Neural cell (in vitro differentiated cells): ENCODE results near the gene USP38. TPM values are rescaled to one million over a fixed set of nuclear protein-coding genes. Genes with fewer than 3 reads are reported as not detected.

Source experiments
- H2AFZ ChIP-seq: fragments of 200-600, 300-800 bp; sonication (generic), shearing (Covaris generic); 2 replicates; pipeline ENCODE4 v1.6.0; 2014; ENCODE audit warnings: low read depth, mild to moderate bottlenecking, antibody characterized with exemption, low read length, moderate library complexity
- H3F3A ChIP-seq: fragments of 200-600 bp; shearing (Covaris generic); 2 replicates; pipeline ENCODE4 v1.6.1; 2016; ENCODE audit warnings: mild to moderate bottlenecking, moderate library complexity, mixed read lengths, antibody characterized with exemption, low read length; ENCODE audit not compliant: insufficient read depth, poor library complexity, severe bottlenecking
- H3K27ac ChIP-seq: fragments of 200-600, 300-800 bp; sonication (generic), shearing (Covaris generic); 2 replicates; pipeline ENCODE4 v1.5.1; 2014; ENCODE audit warnings: mild to moderate bottlenecking, low read length, moderate library complexity
- H3K27me3 ChIP-seq: fragments of 300-800, 200-600 bp; sonication (generic), shearing (Covaris generic); 2 replicates; pipeline ENCODE4 v1.6.0; 2014; ENCODE audit warnings: mild to moderate bottlenecking, low read depth, low read length, moderate library complexity; ENCODE audit not compliant: insufficient read depth
- H3K36me3 ChIP-seq: fragments of 300-800, 200-600 bp; sonication (generic), shearing (Covaris generic); 2 replicates; pipeline ENCODE4 v1.5.1; 2014; ENCODE audit warnings: mild to moderate bottlenecking, antibody characterized with exemption, low read length, moderate library complexity; ENCODE audit not compliant: insufficient read depth
- H3K4me2 ChIP-seq: fragments of 300-800, 200-600 bp; sonication (generic), shearing (Covaris generic); 2 replicates; pipeline ENCODE4 v1.6.0; 2014; ENCODE audit warnings: mild to moderate bottlenecking, low read length
- H3K4me3 ChIP-seq: fragments of 300-800, 200-600 bp; sonication (generic), shearing (Covaris generic); 2 replicates; pipeline ENCODE4 v1.5.1; 2014; ENCODE audit warnings: mild to moderate bottlenecking, low read length, moderate library complexity
- H3K79me2 ChIP-seq: fragments of 200-600 bp; shearing (Covaris generic); replicated peaks from 2 replicates; pipeline ENCODE4 v1.6.0; 2014; ENCODE audit warnings: mild to moderate bottlenecking, low read length, moderate library complexity; ENCODE audit not compliant: insufficient read depth
- H3K9ac ChIP-seq: fragments of 300-800, 200-600 bp; sonication (generic), shearing (Covaris generic); 2 replicates; pipeline ENCODE4 v1.6.1; 2016; ENCODE audit warnings: mild to moderate bottlenecking, low read length, mixed read lengths
- H3K9me2 ChIP-seq: fragments of 200-600 bp; shearing (Covaris generic); 2 replicates; pipeline ENCODE4 v1.6.1; 2016; ENCODE audit warnings: mild to moderate bottlenecking, low read length, mixed read lengths; ENCODE audit not compliant: insufficient read depth
- H3K9me3 ChIP-seq: fragments of 200-600, 300-800 bp; sonication (generic), shearing (Covaris generic); 2 replicates; pipeline ENCODE4 v1.6.1; 2016; ENCODE audit warnings: mild to moderate bottlenecking, mixed run types, low read length, moderate library complexity, mixed read lengths
- H4K20me1 ChIP-seq: fragments of 200-600 bp; shearing (Covaris generic); 2 replicates; pipeline ENCODE4 v1.6.1; 2016; ENCODE audit warnings: mild to moderate bottlenecking, mixed run types; ENCODE audit not compliant: insufficient read depth
- EP300 ChIP-seq: fragments of 450-650 bp; conservative IDR thresholded peaks from 2 replicates; pipeline ENCODE4 v1.6.1; 2014; ENCODE audit warnings: antibody characterized with exemption, mild to moderate bottlenecking, moderate library complexity; ENCODE audit not compliant: poor library complexity, severe bottlenecking
- EZH2 ChIP-seq: fragments of 200-600, 300-800 bp; shearing (Covaris generic), sonication (generic); IDR thresholded peaks from 2 replicates; pipeline ENCODE4 v1.6.1; 2014; ENCODE audit warnings: antibody characterized with exemption, low read length, borderline replicate concordance, mild to moderate bottlenecking; ENCODE audit not compliant: insufficient read depth, poor library complexity, severe bottlenecking
- MXI1 ChIP-seq: fragments of 450-650 bp; conservative IDR thresholded peaks from 2 replicates; pipeline ENCODE4 v1.6.1; 2014; ENCODE audit warnings: antibody characterized with exemption, mild to moderate bottlenecking; ENCODE audit not compliant: poor library complexity, severe bottlenecking
- POLR2AphosphoS5 ChIP-seq: IDR thresholded peaks from 2 replicates; pipeline ENCODE4 v1.6.1; 2012
- RAD21 ChIP-seq: fragments of 450-650 bp; conservative IDR thresholded peaks from 2 replicates; pipeline ENCODE4 v1.6.1; 2014; ENCODE audit warnings: antibody characterized with exemption, mild to moderate bottlenecking, moderate library complexity
- REST ChIP-seq: IDR thresholded peaks from 2 replicates; pipeline ENCODE4 v1.6.1; 2012; ENCODE audit warnings: borderline replicate concordance
- SMC3 ChIP-seq: fragments of 450-650 bp; conservative IDR thresholded peaks from 2 replicates; pipeline ENCODE4 v1.6.1; 2014; ENCODE audit warnings: antibody characterized with exemption, mild to moderate bottlenecking, moderate library complexity; ENCODE audit not compliant: poor library complexity
- TAF1 ChIP-seq: IDR thresholded peaks from 2 replicates; pipeline ENCODE4 v1.6.1; 2012; ENCODE audit warnings: low read depth
- polyA plus RNA-seq: library from polyadenylated mRNA; depleted of rRNA; stranded (reverse); fragments of >200 nt; gene quantifications from 2 replicates; pipeline ENCODE4 v1.2.3, GENCODE V29; 2014
- TF ChIP-seq, protein P1 (sequence below): fragments of 450-650 bp; IDR thresholded peaks from 2 replicates; pipeline ENCODE4 v1.5.1; 2014; ENCODE audit warnings: antibody characterized with exemption, mild to moderate bottlenecking, moderate library complexity; ENCODE audit not compliant: poor library complexity, severe bottlenecking

The USP38 gene
- polyA plus RNA-seq, 1 donor from 2014 or later: 9.5 TPM

DNA sequence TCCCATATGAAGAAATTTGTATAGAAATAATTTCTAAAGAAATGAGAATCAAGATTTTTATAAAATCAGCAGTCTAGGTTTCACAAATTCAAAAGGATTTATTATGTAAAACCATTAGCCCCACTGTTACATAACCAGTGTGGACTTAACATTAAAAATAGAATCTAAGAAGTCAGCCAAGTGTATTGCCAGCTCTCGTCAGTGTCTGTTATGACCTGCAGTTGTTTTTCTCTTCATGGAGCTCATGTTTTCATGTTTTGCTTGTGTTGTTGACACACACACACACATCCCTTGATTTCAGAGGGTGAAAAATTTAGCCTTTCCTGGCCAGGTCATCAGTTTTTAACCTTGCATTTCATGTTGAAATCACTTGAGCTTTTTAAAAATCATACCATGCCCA lies 39.5 kb downstream of the USP38 start:
- Histone ChIP-seq H3K27me3 (no peaks in the 10 kb centered on the region), H3K9me2 (no peaks in the 10 kb centered on the region), H3K9ac (no peak overlapping the region), H3K9me3 (no peaks in the 10 kb centered on the region), H3K4me2 (no peak overlapping the region), H3K79me2 (no peaks in the 10 kb centered on the region), H3K4me3 (no peak overlapping the region), H2AFZ (no peak overlapping the region), H3K27ac (no peak overlapping the region), H3K36me3 (no peaks in the 10 kb centered on the region), H3F3A (no peaks in the 10 kb centered on the region), H4K20me1 (no peaks in the 10 kb centered on the region)
- TF ChIP-seq EZH2: no peak
- TF ChIP-seq REST: no peak
- TF ChIP-seq, protein P1, sequence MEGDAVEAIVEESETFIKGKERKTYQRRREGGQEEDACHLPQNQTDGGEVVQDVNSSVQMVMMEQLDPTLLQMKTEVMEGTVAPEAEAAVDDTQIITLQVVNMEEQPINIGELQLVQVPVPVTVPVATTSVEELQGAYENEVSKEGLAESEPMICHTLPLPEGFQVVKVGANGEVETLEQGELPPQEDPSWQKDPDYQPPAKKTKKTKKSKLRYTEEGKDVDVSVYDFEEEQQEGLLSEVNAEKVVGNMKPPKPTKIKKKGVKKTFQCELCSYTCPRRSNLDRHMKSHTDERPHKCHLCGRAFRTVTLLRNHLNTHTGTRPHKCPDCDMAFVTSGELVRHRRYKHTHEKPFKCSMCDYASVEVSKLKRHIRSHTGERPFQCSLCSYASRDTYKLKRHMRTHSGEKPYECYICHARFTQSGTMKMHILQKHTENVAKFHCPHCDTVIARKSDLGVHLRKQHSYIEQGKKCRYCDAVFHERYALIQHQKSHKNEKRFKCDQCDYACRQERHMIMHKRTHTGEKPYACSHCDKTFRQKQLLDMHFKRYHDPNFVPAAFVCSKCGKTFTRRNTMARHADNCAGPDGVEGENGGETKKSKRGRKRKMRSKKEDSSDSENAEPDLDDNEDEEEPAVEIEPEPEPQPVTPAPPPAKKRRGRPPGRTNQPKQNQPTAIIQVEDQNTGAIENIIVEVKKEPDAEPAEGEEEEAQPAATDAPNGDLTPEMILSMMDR: no peak
- no peak for TF ChIP-seq MXI1
- no peak for TF ChIP-seq TAF1
- TF ChIP-seq EP300: no peak
- TF ChIP-seq POLR2AphosphoS5: no peak
- no peak for TF ChIP-seq RAD21
- no peak for TF ChIP-seq SMC3

GRCh38 chr4:143225167-143225566 lies 40.5 kb downstream of the USP38 start:
- H3K27ac ChIP-seq: no peak overlapping the region
- TF ChIP-seq TAF1 (no peak), POLR2AphosphoS5 (no peak), SMC3 (no peak), RAD21 (no peak), EP300 (no peak), REST (no peak), MXI1 (no peak), EZH2 (no peak)
- TF ChIP-seq, protein P1: no peak

More at GRCh38 chr4:143225167-143225566, 40.5 kb downstream of the USP38 start:
- Histone ChIP-seq H3K4me3 (no peak overlapping the region), H4K20me1 (no peaks in the 10 kb centered on the region), H3F3A (no peaks in the 10 kb centered on the region), H3K36me3 (no peaks in the 10 kb centered on the region), H3K9me2 (no peaks in the 10 kb centered on the region), H3K79me2 (no peaks in the 10 kb centered on the region), H3K9me3 (no peaks in the 10 kb centered on the region), H3K27me3 (no peaks in the 10 kb centered on the region), H2AFZ (no peak overlapping the region), H3K4me2 (no peak overlapping the region), H3K9ac (no peak overlapping the region)
